ENCODE results near the gene PRSS22. TPM values are rescaled to one million over a fixed set of nuclear protein-coding genes. Genes with fewer than 3 reads are reported as not detected.

The PRSS22 gene
- total RNA-seq, 1 donor from 2014 or later: 0.70 TPM

GRCh38 chr16:2817340-2818271 is 40.4 kb downstream of the PRSS22 start:
- no peak for DNase-seq (ENCODE audit: low spot score)
- ATAC-seq: no peak

- DNase-seq (ENCODE audit: low spot score) (no peak), ATAC-seq (no peak)
Measured at GRCh38 chr16:2816751-2817339, 41.1 kb downstream of the PRSS22 start, which contains the start of gene PRSS21. PRSS21 (plus strand) TSS chr16:2817237; CDS start chr16:2817269, 32 bp downstream.

- DNase-seq (ENCODE audit: low spot score) (no peak), ATAC-seq (no peak)
Measured at GRCh38 chr16:2815299-2815771, 42.6 kb downstream of the PRSS22 start.

GRCh38 chr16:2814551-2815298 is 43.2 kb downstream of the PRSS22 start:
- ATAC-seq: no peak
- no peak for DNase-seq (ENCODE audit: low spot score)

- ATAC-seq (no peak), DNase-seq (ENCODE audit: low spot score) (no peak)
Measured at GRCh38 chr16:2813771-2814221, 44.2 kb downstream of the PRSS22 start.

- no peak for ATAC-seq
- DNase-seq (ENCODE audit: low spot score): no peak
Measured at GRCh38 chr16:2811703-2812471, 46.1 kb downstream of the PRSS22 start.

- no peak for DNase-seq (ENCODE audit: low spot score)
- ATAC-seq: no peak
Measured at GRCh38 chr16:2810651-2811050, 47.3 kb downstream of the PRSS22 start.

- no peak for ATAC-seq
- DNase-seq (ENCODE audit: low spot score): no peak
Measured at GRCh38 chr16:2809149-2809760, 48.7 kb downstream of the PRSS22 start.

GRCh38 chr16:2808181-2808580 is 49.8 kb downstream of the PRSS22 start:
- DNase-seq (ENCODE audit: low spot score): no peak

GRCh38 chr16:2806286-2806685 is 51.7 kb downstream of the PRSS22 start:
- DNase-seq (ENCODE audit: low spot score) (no peak), ATAC-seq (no peak)

More at GRCh38 chr16:2808181-2808580, 49.8 kb downstream of the PRSS22 start:
- ATAC-seq: no peak

- no peak for DNase-seq (ENCODE audit: low spot score)
- no peak for ATAC-seq
Measured at GRCh38 chr16:2804728-2805127, 53.2 kb downstream of the PRSS22 start.

GRCh38 chr16:2803545-2804195 is 54.3 kb downstream of the PRSS22 start:
- ATAC-seq: no peak
- no peak for DNase-seq (ENCODE audit: low spot score)

Other genes with a start within 250 kb of the PRSS22 start
- 7.8 TPM for gene KCTD5, start 175.6 kb downstream of the PRSS22 start, total RNA-seq
- gene PRSS27, start 137.9 kb downstream of the PRSS22 start, total RNA-seq: 0.45 TPM
- 378 TPM for gene SRRM2, start 105.5 kb downstream of the PRSS22 start, total RNA-seq
- gene ELOB, start 80.9 kb downstream of the PRSS22 start, total RNA-seq: 117 TPM
- gene PRSS33, start 70.6 kb downstream of the PRSS22 start, total RNA-seq: not detected
- not detected for gene PRSS41, start 59.7 kb downstream of the PRSS22 start, total RNA-seq
- gene PRSS21, start 40.9 kb downstream of the PRSS22 start, total RNA-seq: not detected
- gene ZG16B, start 27.9 kb downstream of the PRSS22 start, total RNA-seq: not detected
- 5.9 TPM for gene FLYWCH2, start 25.0 kb upstream of the PRSS22 start, total RNA-seq
- gene FLYWCH1, start 53.8 kb upstream of the PRSS22 start, total RNA-seq: 18.8 TPM
- not detected for gene KREMEN2, start 106.1 kb upstream of the PRSS22 start, total RNA-seq
- 1.5 TPM for gene PAQR4, start 111.2 kb upstream of the PRSS22 start, total RNA-seq
- gene PKMYT1, start 122.3 kb upstream of the PRSS22 start, total RNA-seq: 0.98 TPM
- gene CLDN9, start 154.8 kb upstream of the PRSS22 start, total RNA-seq: 1.5 TPM
- 0.96 TPM for gene CLDN6, start 160.0 kb upstream of the PRSS22 start, total RNA-seq
- gene TNFRSF12A, start 162.2 kb upstream of the PRSS22 start, total RNA-seq: 4.3 TPM
- 11.2 TPM for gene HCFC1R1, start 165.8 kb upstream of the PRSS22 start, total RNA-seq
- gene THOC6, start 165.9 kb upstream of the PRSS22 start, total RNA-seq: 9.6 TPM
- gene BICDL2, start 178.8 kb upstream of the PRSS22 start, total RNA-seq: 0.58 TPM
- 0.96 TPM for gene MMP25, start 188.4 kb upstream of the PRSS22 start, total RNA-seq
- gene IL32, start 207.5 kb upstream of the PRSS22 start, total RNA-seq: 172 TPM
- 0.10 TPM for gene ZSCAN10, start 241.1 kb upstream of the PRSS22 start, total RNA-seq